ENCODE results near the gene IMP4.

Gene IMP4

GRCh38 chr2:130376433-130377293, 34.0 kb downstream of the IMP4 start:
- Histone ChIP-seq H3K27ac (ENCODE audit: low read depth, low read length) (no peak overlapping the region), H3K9me3 (ENCODE audit: insufficient read depth, low read length) (no peaks in the 10 kb centered on the region), H3K36me3 (ENCODE audit: low read length) (no peaks in the 10 kb centered on the region), H3F3A (ENCODE audit: insufficient read depth) (no peaks in the 10 kb centered on the region), H3K4me3 (ENCODE audit: insufficient read depth, low read length, poor library complexity, severe bottlenecking) (no peak overlapping the region), H2AFZ (ENCODE audit: low read depth, low read length, severe bottlenecking) (no peak overlapping the region), H3K27me3 (ENCODE audit: low read length) (no peaks in the 10 kb centered on the region), H3K9me2 (replicated peaks; ENCODE audit: insufficient read depth, low read length) (no peaks in the 10 kb centered on the region), H3K9ac (ENCODE audit: low read length) (no peak overlapping the region), H3K4me2 (ENCODE audit: low read depth, low read length, poor library complexity, severe bottlenecking) (no peak overlapping the region), H4K20me1 (ENCODE audit: low read depth, low read length) (no peaks in the 10 kb centered on the region), H3K79me2 (ENCODE audit: insufficient read depth, low read length) (peaks cover 21% of the 10 kb centered on the region; the same call in 1 of the 2 replicates)
- TF ChIP-seq, protein P1, sequence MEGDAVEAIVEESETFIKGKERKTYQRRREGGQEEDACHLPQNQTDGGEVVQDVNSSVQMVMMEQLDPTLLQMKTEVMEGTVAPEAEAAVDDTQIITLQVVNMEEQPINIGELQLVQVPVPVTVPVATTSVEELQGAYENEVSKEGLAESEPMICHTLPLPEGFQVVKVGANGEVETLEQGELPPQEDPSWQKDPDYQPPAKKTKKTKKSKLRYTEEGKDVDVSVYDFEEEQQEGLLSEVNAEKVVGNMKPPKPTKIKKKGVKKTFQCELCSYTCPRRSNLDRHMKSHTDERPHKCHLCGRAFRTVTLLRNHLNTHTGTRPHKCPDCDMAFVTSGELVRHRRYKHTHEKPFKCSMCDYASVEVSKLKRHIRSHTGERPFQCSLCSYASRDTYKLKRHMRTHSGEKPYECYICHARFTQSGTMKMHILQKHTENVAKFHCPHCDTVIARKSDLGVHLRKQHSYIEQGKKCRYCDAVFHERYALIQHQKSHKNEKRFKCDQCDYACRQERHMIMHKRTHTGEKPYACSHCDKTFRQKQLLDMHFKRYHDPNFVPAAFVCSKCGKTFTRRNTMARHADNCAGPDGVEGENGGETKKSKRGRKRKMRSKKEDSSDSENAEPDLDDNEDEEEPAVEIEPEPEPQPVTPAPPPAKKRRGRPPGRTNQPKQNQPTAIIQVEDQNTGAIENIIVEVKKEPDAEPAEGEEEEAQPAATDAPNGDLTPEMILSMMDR (IDR thresholded peaks at IDR 0.05; ENCODE audit: insufficient read depth, low read length, poor library complexity, severe bottlenecking), result no peak
- TF ChIP-seq EZH2phosphoT487 (conservative IDR thresholded peaks at IDR 0.05; ENCODE audit: low read length), result no peak

DNA sequence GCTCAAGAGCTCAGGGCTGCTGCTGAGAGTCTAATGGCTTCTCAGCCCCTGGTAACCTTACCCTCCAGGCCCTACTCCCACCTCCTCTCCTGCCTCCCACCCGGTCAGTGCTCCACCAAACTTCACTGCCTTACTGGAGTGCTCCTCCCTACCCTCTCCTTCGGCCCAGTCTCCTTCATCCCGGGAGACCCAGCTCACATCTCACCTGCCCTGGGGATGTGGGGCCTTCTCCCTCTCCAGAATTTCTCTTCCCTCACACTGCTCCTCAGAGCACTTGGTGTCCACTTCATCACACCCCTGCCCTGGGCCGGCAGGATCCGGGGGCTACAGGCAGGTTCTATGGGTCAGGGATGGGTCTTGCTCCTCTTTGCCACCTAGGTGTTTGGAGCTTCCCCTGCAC, 34.8 kb downstream of the IMP4 start:
- TF ChIP-seq EZH2phosphoT487 (conservative IDR thresholded peaks at IDR 0.05; ENCODE audit: low read length), result no peak
- TF ChIP-seq, protein P1 (IDR thresholded peaks at IDR 0.05; ENCODE audit: insufficient read depth, low read length, poor library complexity, severe bottlenecking), result no peak
- Histone ChIP-seq H3K9me2 (replicated peaks; ENCODE audit: insufficient read depth, low read length) (no peaks in the 10 kb centered on the region), H3K36me3 (ENCODE audit: low read length) (no peaks in the 10 kb centered on the region), H3F3A (ENCODE audit: insufficient read depth) (no peaks in the 10 kb centered on the region), H3K79me2 (ENCODE audit: insufficient read depth, low read length) (peaks cover 21% of the 10 kb centered on the region; the same call in 1 of the 2 replicates), H2AFZ (ENCODE audit: low read depth, low read length, severe bottlenecking) (no peak overlapping the region), H3K9ac (ENCODE audit: low read length) (no peak overlapping the region), H4K20me1 (ENCODE audit: low read depth, low read length) (no peaks in the 10 kb centered on the region), H3K4me3 (ENCODE audit: insufficient read depth, low read length, poor library complexity, severe bottlenecking) (no peak overlapping the region), H3K4me2 (ENCODE audit: low read depth, low read length, poor library complexity, severe bottlenecking) (no peak overlapping the region), H3K9me3 (ENCODE audit: insufficient read depth, low read length) (no peaks in the 10 kb centered on the region), H3K27me3 (ENCODE audit: low read length) (no peaks in the 10 kb centered on the region), H3K27ac (ENCODE audit: low read depth, low read length) (no peak overlapping the region)

- Histone ChIP-seq H2AFZ (ENCODE audit: low read depth, low read length, severe bottlenecking) (no peak overlapping the region), H3F3A (ENCODE audit: insufficient read depth) (no peaks in the 10 kb centered on the region), H3K4me3 (ENCODE audit: insufficient read depth, low read length, poor library complexity, severe bottlenecking) (no peak overlapping the region), H3K9me2 (replicated peaks; ENCODE audit: insufficient read depth, low read length) (no peaks in the 10 kb centered on the region), H3K27ac (ENCODE audit: low read depth, low read length) (no peak overlapping the region), H3K9me3 (ENCODE audit: insufficient read depth, low read length) (no peaks in the 10 kb centered on the region), H3K36me3 (ENCODE audit: low read length) (no peaks in the 10 kb centered on the region), H3K27me3 (ENCODE audit: low read length) (no peaks in the 10 kb centered on the region), H3K4me2 (ENCODE audit: low read depth, low read length, poor library complexity, severe bottlenecking) (no peak overlapping the region), H4K20me1 (ENCODE audit: low read depth, low read length) (no peaks in the 10 kb centered on the region), H3K9ac (ENCODE audit: low read length) (no peak overlapping the region), H3K79me2 (ENCODE audit: insufficient read depth, low read length) (peaks cover 13% of the 10 kb centered on the region; the same call in 1 of the 2 replicates)
- no peak for TF ChIP-seq EZH2phosphoT487 (conservative IDR thresholded peaks at IDR 0.05; ENCODE audit: low read length)
- TF ChIP-seq, protein P1 (IDR thresholded peaks at IDR 0.05; ENCODE audit: insufficient read depth, low read length, poor library complexity, severe bottlenecking), result no peak
These were observed 35.7 kb downstream of the IMP4 start for GRCh38 chr2:130378206-130378897.

All from SU-DHL-6 (cell line).